Endodermal cell (in vitro differentiated cells): Measurements from ENCODE around the gene ATOSB. TPM values are rescaled to one million over a fixed set of nuclear protein-coding genes. Genes with fewer than 3 reads are reported as not detected.

ENCODE experiments used
- DNase-seq: peaks from one replicate; pipeline ENCODE4 v3.0.0-alpha.2; 2017
- H3K27ac ChIP-seq: 2 replicates; pipeline ENCODE4 v1.5.1; 2013; ENCODE audit warnings: mild to moderate bottlenecking, low read depth, low read length, moderate library complexity
- H3K27me3 ChIP-seq: 2 replicates; pipeline ENCODE4 v1.6.1; 2013; ENCODE audit warnings: mild to moderate bottlenecking, low read length, moderate library complexity; ENCODE audit not compliant: insufficient read depth, control insufficient read depth, poor library complexity, severe bottlenecking
- H3K36me3 ChIP-seq: 2 replicates; pipeline ENCODE4 v1.7.0; 2013; ENCODE audit warnings: mild to moderate bottlenecking, low read length, moderate library complexity; ENCODE audit not compliant: control insufficient read depth, insufficient read depth
- H3K4me1 ChIP-seq: one replicate; pipeline ENCODE4 v1.7.0; 2013; ENCODE audit warnings: low read length; ENCODE audit not compliant: control insufficient read depth, insufficient read depth
- H3K4me3 ChIP-seq: 2 replicates; pipeline ENCODE4 v1.5.1; 2013; ENCODE audit warnings: mild to moderate bottlenecking, low read length, moderate library complexity
- H3K9ac ChIP-seq: 2 replicates; pipeline ENCODE4 v1.6.1; 2013; ENCODE audit warnings: mild to moderate bottlenecking, low read length, moderate library complexity; ENCODE audit not compliant: poor library complexity, severe bottlenecking; ENCODE audit errors: extremely low read depth
- H3K9me3 ChIP-seq: 2 replicates; pipeline ENCODE4 v1.6.1; 2013; ENCODE audit warnings: mild to moderate bottlenecking, low read length, moderate library complexity; ENCODE audit not compliant: control insufficient read depth
- H3K27ac Mint-ChIP-seq: 2 replicates; pipeline ENCODE4 v1.8.0; 2020; ENCODE audit warnings: mixed read lengths
- H3K27me3 Mint-ChIP-seq: 2 replicates; pipeline ENCODE4 v1.8.0; 2021; ENCODE audit warnings: mild to moderate bottlenecking, mixed read lengths; ENCODE audit not compliant: insufficient read depth
- H3K36me3 Mint-ChIP-seq: 2 replicates; pipeline ENCODE4 v1.8.0; 2020; ENCODE audit warnings: low read depth, mixed read lengths
- H3K4me1 Mint-ChIP-seq: 2 replicates; pipeline ENCODE4 v1.8.0; 2020; ENCODE audit warnings: mixed read lengths
- H3K4me3 Mint-ChIP-seq: 2 replicates; pipeline ENCODE4 v1.8.0; 2020; ENCODE audit warnings: mild to moderate bottlenecking, moderate library complexity, mixed read lengths
- H3K9me3 Mint-ChIP-seq: 2 replicates; pipeline ENCODE4 v1.8.0; 2020; ENCODE audit warnings: mild to moderate bottlenecking, mixed read lengths
- CTCF ChIP-seq: fragments of 200-600 bp; sonication (generic); conservative IDR thresholded peaks from 2 replicates; pipeline ENCODE4 v1.5.0; 2021; ENCODE audit warnings: antibody characterized with exemption, mild to moderate bottlenecking
- WGBS, 2 experiments: methylation state at CpG; one replicate each; pipeline versions ENCODE4 v1.1.5 to v1.1.7; 2013; ENCODE audit warnings: missing lambda C conversion rate in 2 of 2, mixed read lengths in 1 of 2; ENCODE audit not compliant: insufficient coverage in 1 of 2, insufficient read length in 1 of 2; 5-methylcytosine and 5-hydroxymethylcytosine counted together
- total RNA-seq, 2 donors: library from RNA; stranded (reverse); fragmentation: NEBNext Ultra II Directional in 1 of 2; extraction: Animal tissue kit (Norgen Biotek cat#: 25700) in 1 of 2; gene quantifications; 2 replicates in 1 of 2; 3 replicates in 1 of 2; pipeline ENCODE4 v1.2.1, GENCODE V29; 2021

Gene ATOSB
- total RNA-seq, 2 donors from 2014 or later: 21.1 to 22.7 TPM

GRCh38 chr9:35110327-35110761 is 5.3 kb downstream of the ATOSB start:
- Mint-ChIP-seq H3K27ac (no peak overlapping the region), H3K36me3 (peaks cover 24% of the 10 kb centered on the region), H3K9me3 (no peaks in the 10 kb centered on the region), H3K27me3 (no peaks in the 10 kb centered on the region), H3K4me3 (peak overlapping the region; percentile 75), H3K4me1 (peaks cover 37% of the 10 kb centered on the region)
- WGBS, 2 experiments: 75 to 81% methylated on average over 1 to 3 of the region's 3 CpGs
- Histone ChIP-seq H3K4me1 (peaks cover 12% of the 10 kb centered on the region), H3K36me3 (peaks cover 28% of the 10 kb centered on the region), H3K27me3 (no peaks in the 10 kb centered on the region), H3K9me3 (no peaks in the 10 kb centered on the region), H3K4me3 (peak overlapping the region; percentile 84), H3K27ac (no peak overlapping the region), H3K9ac (no peak overlapping the region)
- no peak for DNase-seq
- no peak for TF ChIP-seq CTCF

GRCh38 chr9:35108946-35109575 is 6.6 kb downstream of the ATOSB start:
- WGBS, 2 experiments: 79 to 90% methylated on average over 2 to 7 of the region's 8 CpGs
- TF ChIP-seq CTCF: no peak
- H3K4me1 Mint-ChIP-seq: peaks cover 31% of the 10 kb centered on the region
- Histone ChIP-seq H3K9ac (no peak overlapping the region), H3K4me1 (peaks cover 14% of the 10 kb centered on the region), H3K27ac (no peak overlapping the region), H3K4me3 (no peak overlapping the region), H3K9me3 (no peaks in the 10 kb centered on the region), H3K27me3 (no peaks in the 10 kb centered on the region), H3K36me3 (peaks cover 40% of the 10 kb centered on the region)
- H3K9me3 Mint-ChIP-seq: no peaks in the 10 kb centered on the region
- no peak overlapping the region for H3K27ac Mint-ChIP-seq
- H3K27me3 Mint-ChIP-seq: no peaks in the 10 kb centered on the region
- peak; percentile 29 for DNase-seq
- peaks cover 31% of the 10 kb centered on the region for H3K36me3 Mint-ChIP-seq
- no peak overlapping the region for H3K4me3 Mint-ChIP-seq

GRCh38 chr9:35108461-35108860 is 7.2 kb downstream of the ATOSB start:
- TF ChIP-seq CTCF: no peak
- WGBS, 2 experiments: 93% methylated on average over 3 to 6 of the region's 6 CpGs
- H3K4me3 Mint-ChIP-seq: no peak overlapping the region
- peaks cover 18% of the 10 kb centered on the region for H3K4me1 ChIP-seq
- H3K36me3 Mint-ChIP-seq: peaks cover 27% of the 10 kb centered on the region
- H3K9me3 Mint-ChIP-seq: no peaks in the 10 kb centered on the region
- no peaks in the 10 kb centered on the region for H3K27me3 ChIP-seq
- peaks cover 40% of the 10 kb centered on the region for H3K36me3 ChIP-seq
- no peak overlapping the region for H3K27ac Mint-ChIP-seq
- no peaks in the 10 kb centered on the region for H3K27me3 Mint-ChIP-seq
- no peaks in the 10 kb centered on the region for H3K9me3 ChIP-seq
- no peak overlapping the region for H3K27ac ChIP-seq
- no peak for DNase-seq
- H3K9ac ChIP-seq: no peak overlapping the region
- H3K4me1 Mint-ChIP-seq: peaks cover 30% of the 10 kb centered on the region
- H3K4me3 ChIP-seq: no peak overlapping the region
